GM12878 (cell line): ENCODE data around the gene NFIX. TPM values are rescaled to one million over a fixed set of nuclear protein-coding genes. Genes with fewer than 3 reads are reported as not detected.

Experiments used
- ATAC-seq: fragments of 200-7000 bp; cut with Tn5 transposase; 3 replicates; pipeline ENCODE4 v1.9.1; 2020; ENCODE audit warnings: mild to moderate bottlenecking, moderate library complexity
- BruUV-seq: library from RNA; stranded (reverse); fragments of 400-500 nt; replicated peaks from 2 replicates; lab custom pipeline; 2021; lab: Mats Ljungman, UMichigan
- CTCF ChIA-PET: fragments of 300-600 bp; sonication (Branson Sonifier 250); formaldehyde crosslinking; extraction: SDS; loops from one replicate; lab custom pipeline; 2021; ENCODE audit warnings: inconsistent platforms; lab: Yijun Ruan, JAX
- POLR2A ChIA-PET: fragments of 350-600 bp; formaldehyde crosslinking; extraction: SDS; loops from one replicate; lab custom pipeline; 2021; ENCODE audit warnings: inconsistent platforms; lab: Charles Lee
- RAD21 ChIA-PET: fragments of 300-600 bp; sonication (Branson Sonifier 250); formaldehyde crosslinking; loops from one replicate; lab custom pipeline; 2023; ENCODE audit warnings: antibody characterized with exemption; ENCODE audit not compliant: unreplicated experiment; lab: Charles Lee
- SMC1A ChIA-PET: fragments of 300-600 bp; sonication (Branson Sonifier 250); formaldehyde crosslinking; loops from one replicate; lab custom pipeline; 2023; ENCODE audit not compliant: unreplicated experiment, uncharacterized antibody; lab: Charles Lee
- DNase-seq: peaks from one replicate; pipeline ENCODE4 v3.0.0-alpha.2; 2011; ENCODE audit warnings: low read depth, low spot score
- FAIRE-seq: peaks from 3 replicates; lab custom pipeline; 2011; peaks lifted over from hg19 to GRCh38; lab: Jason Lieb, UNC
- H2AFZ ChIP-seq: 2 replicates; pipeline ENCODE4 v1.6.0; 2011; ENCODE audit warnings: low read depth, low read length, control low read depth; ENCODE audit not compliant: control insufficient read depth
- H3K27ac ChIP-seq: 2 replicates; pipeline ENCODE4 v1.5.1; 2011; ENCODE audit warnings: control low read depth; ENCODE audit not compliant: control insufficient read depth, insufficient read depth
- H3K27me3 ChIP-seq, 2 experiments: replicated peaks in 1 of 2; 2 replicates each; pipeline versions ENCODE4 v1.6.0 to v1.6.1; 2011; ENCODE audit warnings: low read length in 1 of 2; ENCODE audit not compliant: control insufficient read depth in 2 of 2, insufficient read depth in 2 of 2
- H3K36me3 ChIP-seq, 2 experiments: 2 replicates each; pipeline ENCODE4 v1.5.1; 2011; ENCODE audit warnings: low read length in 1 of 2; ENCODE audit not compliant: control insufficient read depth in 2 of 2, insufficient read depth in 2 of 2
- H3K4me1 ChIP-seq: 2 replicates; pipeline ENCODE4 v1.6.1; 2011; ENCODE audit warnings: mild to moderate bottlenecking, low read length, moderate library complexity, mixed read lengths; ENCODE audit not compliant: control insufficient read depth, insufficient read depth
- H3K4me2 ChIP-seq: 2 replicates; pipeline ENCODE4 v1.6.0; 2011; ENCODE audit warnings: control low read depth; ENCODE audit not compliant: control insufficient read depth, insufficient read depth
- H3K4me3 ChIP-seq: fragments of 200-600 bp; sonication (generic); 2 replicates; pipeline ENCODE4 v1.5.1; 2016
- H3K79me2 ChIP-seq: 2 replicates; pipeline ENCODE4 v1.6.0; 2011; ENCODE audit warnings: low read length; ENCODE audit not compliant: control insufficient read depth, insufficient read depth
- H3K9ac ChIP-seq: 2 replicates; pipeline ENCODE4 v1.8.0; 2011; ENCODE audit warnings: low read length, control low read depth, mixed read lengths; ENCODE audit not compliant: control insufficient read depth, insufficient read depth
- H3K9me3 ChIP-seq: replicated peaks from 3 replicates; pipeline ENCODE4 v1.5.1; 2011; ENCODE audit warnings: mild to moderate bottlenecking, low read length; ENCODE audit not compliant: control insufficient read depth, insufficient read depth
- H4K20me1 ChIP-seq: 2 replicates; pipeline ENCODE4 v1.6.0; 2011; ENCODE audit not compliant: control insufficient read depth, insufficient read depth
- BCL3 ChIP-seq: IDR thresholded peaks from 2 replicates; pipeline ENCODE4 v1.6.1; 2011; ENCODE audit warnings: borderline replicate concordance, low read depth, mild to moderate bottlenecking, moderate library complexity, low read length; ENCODE audit not compliant: insufficient read depth, poor library complexity, severe bottlenecking
- CEBPB ChIP-seq, 2 experiments: fragments of 150-350 bp in 1 of 2; IDR thresholded peaks; 2 replicates each; pipeline ENCODE4 v1.6.1; 2012 to 2014; ENCODE audit warnings: low read depth in 2 of 2, low read length in 2 of 2, borderline replicate concordance in 1 of 2, inconsistent platforms in 1 of 2
- CREM ChIP-seq: IDR thresholded peaks from 2 replicates; pipeline ENCODE4 v1.6.1; 2014; ENCODE audit warnings: antibody characterized with exemption, low read depth
- E4F1 ChIP-seq: fragments of 450-650 bp; IDR thresholded peaks from 2 replicates; pipeline ENCODE4 v1.6.1; 2018; ENCODE audit warnings: borderline replicate concordance, mild to moderate bottlenecking; ENCODE audit not compliant: partially characterized antibody
- IKZF2 ChIP-seq, 2 experiments: fragments of 450-650 bp; IDR thresholded peaks; 2 replicates each; pipeline ENCODE4 v1.6.1; 2017; ENCODE audit warnings: mild to moderate bottlenecking in 2 of 2, moderate library complexity in 2 of 2
- KLF5 ChIP-seq: fragments of 450-650 bp; IDR thresholded peaks from 2 replicates; pipeline ENCODE4 v1.6.1; 2014; ENCODE audit warnings: mild to moderate bottlenecking; ENCODE audit not compliant: partially characterized antibody
- MTA3 ChIP-seq: IDR thresholded peaks from 2 replicates; pipeline ENCODE4 v1.6.1; 2012; ENCODE audit warnings: low read length, inconsistent platforms, borderline replicate concordance
- NFYA ChIP-seq: IDR thresholded peaks from 2 replicates; pipeline ENCODE4 v1.6.1; 2011; ENCODE audit warnings: low read depth, mild to moderate bottlenecking, low read length, improper control_type of control experiment, borderline replicate concordance
- PAX8 ChIP-seq: fragments of 450-650 bp; IDR thresholded peaks from 2 replicates; pipeline ENCODE4 v1.6.1; 2017; ENCODE audit warnings: mild to moderate bottlenecking, moderate library complexity
- RCOR1 ChIP-seq: conservative IDR thresholded peaks from 2 replicates; pipeline ENCODE4 v1.6.1; 2012; ENCODE audit warnings: low read depth, low read length, improper control_type of control experiment
- TCF12 ChIP-seq: IDR thresholded peaks from 2 replicates; pipeline ENCODE4 v1.6.1; 2011; ENCODE audit warnings: low read depth, mild to moderate bottlenecking, low read length
- ZNF217 ChIP-seq: fragments of 450-650 bp; IDR thresholded peaks from 2 replicates; pipeline ENCODE4 v1.6.1; 2017; ENCODE audit warnings: antibody characterized with exemption, mild to moderate bottlenecking
- WGBS: methylation state at CpG from one replicate; pipeline ENCODE4 v1.1.6; 2016; ENCODE audit warnings: low lambda C conversion rate; ENCODE audit not compliant: insufficient replicate concordance, insufficient coverage; ENCODE audit errors: missing lambda C conversion rate; 5-methylcytosine and 5-hydroxymethylcytosine counted together
- in situ Hi-C: fragments of 300-500 bp; cut with MboI; formaldehyde crosslinking; loops from 9 replicates; pipeline ENCODE4 v1.14.3; 2018; ENCODE audit warnings: mixed read lengths
- intact Hi-C: fragments of 100-400 bp; cut with micrococcal nuclease; formaldehyde crosslinking; loops from one replicate; pipeline ENCODE4 v1.14.2; 2022; ENCODE audit not compliant: unreplicated experiment
- polyA plus RNA-seq, 11 experiments: library from polyadenylated mRNA; depleted of rRNA in 4 of 11; unstranded in 6 of 11; stranded (reverse) in 5 of 11; fragments of >200 nt; fragmentation: Nextera tagmentation in 4 of 11; fragmentation: Illumina TruSeq in 1 of 11; extraction: Ambion mirVana in 4 of 11; extraction: Trizol in 1 of 11; gene quantifications; 1 replicate in 1 of 11; 2 replicates in 10 of 11; pipeline versions ENCODE4 v1.2.1 to v1.2.3, GENCODE V29; 2011 to 2016; ENCODE audit warnings: inconsistent platforms in 2 of 11, missing spikeins in 2 of 11, low read depth in 1 of 11
- total RNA-seq, 4 experiments: library from RNA; depleted of rRNA in 3 of 4; stranded (reverse); fragments of >200 nt in 3 of 4; fragmentation: Illumina TruSeq in 1 of 4; extraction: Trizol in 1 of 4; gene quantifications; 2 replicates each; pipeline versions ENCODE4 v1.2.1 to v1.2.3, GENCODE V29; 2013 to 2021

The NFIX gene
- total and polyA plus RNA-seq, 10 of the 15 experiments (the other 5 are each of a cell fraction or from before 2014, with no cell fraction given): 0.02 to 2.2 (median 0.28) TPM

GRCh38 chr19:13074378-13074777 lies 79.1 kb downstream of the NFIX start:
- peaks cover 1 to 3% of the 10 kb centered on the region in 2 experiments for H3K27me3 ChIP-seq
- no peak for FAIRE-seq
- ChIA-PET SMC1A (interaction anchor here (0.7 kb wide), 1 partner anchor 19 kb away, joined by 3 read pairs; no protein-coding TSS in a partner anchor), POLR2A (interaction anchor here (0.7 kb wide), 1 partner anchor 99 kb away, joined by 5 read pairs; no protein-coding TSS in a partner anchor), CTCF (interaction anchor here (0.6 to 2.1 kb wide), 2 partner anchors 13 to 1696 kb away, joined by 4 to 8 read pairs; no protein-coding TSS in a partner anchor), RAD21 (interaction anchor here (1.5 kb wide), 1 partner anchor 20 kb away, joined by 6 read pairs; no protein-coding TSS in a partner anchor)
- no peaks in the 10 kb centered on the region for H3K79me2 ChIP-seq
- ATAC-seq: no peak
- no peaks in the 10 kb centered on the region for H3K9me3 ChIP-seq
- H3K4me1 ChIP-seq: no peaks in the 10 kb centered on the region
- intact Hi-C loops: no loop called here
- H3K4me2 ChIP-seq: no peak overlapping the region
- no peak overlapping the region for H3K27ac ChIP-seq
- in situ Hi-C loops: no loop called here
- TF ChIP-seq ZNF217: no peak
- TF ChIP-seq PAX8: no peak
- TF ChIP-seq CREM: no peak
- no peak for TF ChIP-seq E4F1
- no peak for TF ChIP-seq KLF5
- no peak for TF ChIP-seq MTA3
- TF ChIP-seq RCOR1: no peak
- TF ChIP-seq IKZF2 (IDR thresholded peaks at IDR 0.05): no peak
- no peak for TF ChIP-seq CEBPB (IDR thresholded peaks at IDR 0.05; ENCODE audit: borderline replicate concordance in 1 of 2, low read depth in 2 of 2, low read length in 2 of 2)
- TF ChIP-seq TCF12: no peak
- TF ChIP-seq NFYA: no peak
- TF ChIP-seq BCL3: no peak
- 0% methylated on average over 4 of the region's 4 CpGs for WGBS
- no peaks in the 10 kb centered on the region for H3K36me3 ChIP-seq
- BruUV-seq: no TSS peak
- H3K4me3 ChIP-seq: no peak overlapping the region
- no peaks in the 10 kb centered on the region for H4K20me1 ChIP-seq
- DNase-seq: no peak
- no peak overlapping the region for H2AFZ ChIP-seq
- H3K9ac ChIP-seq: no peak overlapping the region
